ENCODE results near the gene RUNX3. TPM values are rescaled to one million over a fixed set of nuclear protein-coding genes. Genes with fewer than 3 reads are reported as not detected.

Gene RUNX3
- total RNA-seq, 4 donors from 2014 or later = 0.26 to 1.7 (median 1.6) TPM; not detected in 1

DNA sequence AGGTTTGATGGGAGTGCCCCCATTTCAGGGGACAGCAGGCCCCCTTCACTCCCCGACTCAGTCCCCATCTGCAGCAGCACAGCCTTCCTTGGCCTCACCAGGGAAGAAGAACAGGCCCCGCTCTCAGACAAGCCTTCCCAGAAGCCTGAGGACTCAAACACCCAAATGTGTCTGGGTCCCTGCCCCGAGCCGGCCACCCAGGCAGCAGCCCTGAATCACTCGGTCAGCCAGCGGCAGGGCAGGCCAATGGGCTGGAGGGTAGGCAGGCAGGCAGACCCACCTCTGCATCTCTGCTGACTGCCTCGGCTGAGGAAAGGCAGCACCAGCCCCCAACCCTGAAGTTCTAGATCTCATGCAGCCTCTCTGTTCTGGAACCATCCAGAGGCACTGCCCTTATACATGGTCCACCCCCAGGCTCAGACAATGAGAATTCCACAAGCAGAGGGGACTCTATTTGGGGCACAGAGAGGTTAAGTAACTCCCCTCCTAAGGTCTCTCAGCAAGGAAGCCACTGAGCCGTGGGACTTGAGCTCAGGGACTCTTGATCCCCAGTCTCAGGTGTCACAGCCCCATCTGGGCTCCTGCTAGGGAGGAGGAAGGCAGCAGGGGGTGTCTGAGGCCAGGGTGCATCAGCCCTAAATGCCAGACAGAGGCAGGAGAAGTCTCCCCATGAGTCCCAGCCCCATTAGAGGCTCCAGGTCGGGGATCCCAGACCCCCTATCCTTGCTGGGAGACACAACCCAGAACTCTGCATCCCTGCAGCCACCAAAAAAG is 33.2 kb upstream of the RUNX3 start:
- Histone ChIP-seq H3K9me3 (no peaks in the 10 kb centered on the region), H3K4me1 (no peaks in the 10 kb centered on the region), H3K27ac (no peak overlapping the region), H3K36me3 (no peaks in the 10 kb centered on the region), H3K27me3 (no peaks in the 10 kb centered on the region), H3K4me3 (no peak overlapping the region)
- intact Hi-C loops (cut with DNase I; ENCODE audit: low total_unique reads) = no loop called here
- TF ChIP-seq POLR2A (IDR thresholded peaks at IDR 0.05) (no peak), CTCF (IDR thresholded peaks at IDR 0.05) (no peak)
- DNase-seq = no peak

DNA sequence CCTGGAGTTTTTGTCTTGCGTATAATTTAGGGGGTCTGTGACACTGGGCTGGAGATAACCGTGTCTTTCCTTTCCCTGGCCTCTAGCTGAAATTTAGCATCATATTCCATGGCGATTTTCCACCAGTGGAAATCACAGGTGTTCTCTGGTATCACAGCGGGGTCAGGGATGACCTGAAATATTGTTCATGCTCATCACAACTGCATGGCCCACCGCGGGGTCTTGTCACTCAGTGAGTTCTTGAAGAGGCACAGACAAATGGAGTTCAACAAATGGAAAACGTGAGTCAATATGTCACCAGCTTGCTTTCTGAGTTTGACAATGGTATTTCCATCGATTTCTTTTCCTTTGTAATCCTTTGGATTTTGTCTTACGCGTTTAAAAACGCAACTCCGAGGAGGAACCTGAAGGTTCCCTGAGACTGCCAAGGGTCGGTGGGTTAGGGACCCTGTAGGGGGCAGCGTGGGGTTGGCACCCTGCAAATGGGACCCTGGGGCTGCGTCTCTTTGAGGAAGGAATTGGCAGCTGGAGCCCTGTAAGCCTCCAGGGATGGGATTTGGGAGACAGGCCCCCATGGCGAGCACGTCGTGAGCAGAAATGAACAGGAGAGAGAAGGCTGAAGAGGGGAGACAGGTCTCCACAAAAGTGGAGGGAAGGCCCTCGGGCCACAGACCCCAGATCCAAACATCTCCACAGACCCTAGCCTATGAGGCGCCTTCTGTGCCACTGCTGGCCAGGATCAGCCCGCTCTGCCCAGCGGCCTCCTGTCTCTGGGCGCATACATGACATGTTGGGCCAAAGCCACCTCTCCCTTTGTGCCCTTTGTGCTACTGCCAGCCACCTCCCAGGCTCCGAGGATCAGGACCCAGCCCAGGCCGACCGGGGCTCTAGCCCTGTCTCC is 32.1 kb upstream of the RUNX3 start:
- H3K9me3 ChIP-seq = no peaks in the 10 kb centered on the region
- TF ChIP-seq POLR2A (IDR thresholded peaks at IDR 0.05) = no peak
- no peak for DNase-seq

DNA sequence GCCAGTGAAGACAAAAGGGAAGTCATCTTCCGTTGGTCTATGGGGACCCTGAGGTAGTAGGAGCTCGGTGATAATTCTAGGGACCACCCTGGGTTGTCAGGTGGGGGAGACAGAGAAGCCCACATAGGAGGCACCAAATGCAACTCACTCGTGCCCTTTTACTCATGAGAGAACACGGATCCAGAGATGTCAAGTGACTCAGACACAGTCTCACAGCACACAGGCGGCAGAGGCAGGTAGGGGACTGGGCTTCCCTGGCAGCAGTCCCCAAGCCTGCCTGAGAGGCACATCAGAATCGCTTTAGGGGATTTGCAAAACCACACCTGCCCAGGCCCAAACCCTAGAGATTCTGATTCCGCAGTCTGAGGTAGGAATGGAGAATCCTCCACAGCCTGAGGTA is 31.3 kb upstream of the RUNX3 start:
- DNase-seq = no peak
- no peaks in the 10 kb centered on the region for H3K36me3 ChIP-seq
- TF ChIP-seq CTCF (IDR thresholded peaks at IDR 0.05) = no peak
- TF ChIP-seq POLR2A (IDR thresholded peaks at IDR 0.05) = no peak
- no peaks in the 10 kb centered on the region for H3K4me1 ChIP-seq
- H3K4me3 ChIP-seq = no peak overlapping the region
- H3K27me3 ChIP-seq = no peaks in the 10 kb centered on the region
- H3K9me3 ChIP-seq = no peaks in the 10 kb centered on the region
- intact Hi-C loops (cut with DNase I; ENCODE audit: low total_unique reads) = no loop called here
- no peak overlapping the region for H3K27ac ChIP-seq

More for the DNA sequence above, 32.1 kb upstream of the RUNX3 start:
- H3K4me3 ChIP-seq = no peak overlapping the region
- H3K4me1 ChIP-seq = no peaks in the 10 kb centered on the region
- no peaks in the 10 kb centered on the region for H3K27me3 ChIP-seq
- intact Hi-C loops (cut with DNase I; ENCODE audit: low total_unique reads) = no loop called here
- no peaks in the 10 kb centered on the region for H3K36me3 ChIP-seq
- H3K27ac ChIP-seq = no peak overlapping the region

DNA sequence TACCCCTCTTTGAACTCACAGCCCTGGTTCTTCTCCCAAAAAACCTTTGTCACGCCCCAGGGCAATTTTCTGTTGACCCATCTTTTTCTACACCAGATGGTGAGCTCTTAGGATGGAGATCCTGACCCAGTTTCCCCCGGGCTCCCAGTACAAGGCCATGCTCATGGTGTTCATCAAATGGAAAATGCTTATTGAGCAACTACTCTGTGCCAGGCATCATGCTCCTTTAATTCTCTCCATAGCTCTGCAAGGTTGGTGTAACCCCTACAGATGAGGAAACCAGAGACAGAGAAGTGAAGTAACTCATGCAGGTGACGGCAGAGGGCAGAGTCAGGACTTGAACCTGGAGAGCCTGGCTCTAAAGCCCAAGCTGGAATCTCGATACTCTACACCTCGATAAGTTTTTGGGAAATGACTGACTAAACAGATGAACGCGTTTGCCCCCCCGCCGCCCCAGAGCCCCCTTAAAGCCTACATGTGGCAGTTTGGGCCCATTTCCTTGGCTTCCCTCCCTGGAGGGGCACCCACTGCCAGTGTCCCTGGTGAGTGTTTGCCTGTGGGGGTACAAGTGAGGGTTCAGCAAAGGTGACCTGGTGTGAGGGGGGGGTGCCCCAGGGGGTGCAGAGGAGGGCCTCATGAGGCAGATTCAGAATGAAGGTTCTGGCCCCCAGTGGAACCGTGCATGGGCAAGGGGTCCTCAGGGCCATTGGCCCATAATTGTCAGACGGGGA is 30.2 kb upstream of the RUNX3 start:
- intact Hi-C loops (cut with DNase I; ENCODE audit: low total_unique reads) = no loop called here
- DNase-seq = no peak
- Histone ChIP-seq H3K9me3 (no peaks in the 10 kb centered on the region), H3K27ac (no peak overlapping the region), H3K27me3 (no peaks in the 10 kb centered on the region), H3K4me1 (no peaks in the 10 kb centered on the region), H3K36me3 (no peaks in the 10 kb centered on the region), H3K4me3 (no peak overlapping the region)
- no peak for TF ChIP-seq POLR2A (IDR thresholded peaks at IDR 0.05)
- no peak for TF ChIP-seq CTCF (IDR thresholded peaks at IDR 0.05)

- intact Hi-C loops (cut with DNase I; ENCODE audit: low total_unique reads) = no loop called here
- no peak overlapping the region for H3K27ac ChIP-seq
- H3K36me3 ChIP-seq = no peaks in the 10 kb centered on the region
- no peak for TF ChIP-seq POLR2A (IDR thresholded peaks at IDR 0.05)
- TF ChIP-seq CTCF (IDR thresholded peaks at IDR 0.05) = no peak
- H3K27me3 ChIP-seq = no peaks in the 10 kb centered on the region
- no peak overlapping the region for H3K4me3 ChIP-seq
- H3K4me1 ChIP-seq = no peaks in the 10 kb centered on the region
- no peak for DNase-seq
- no peaks in the 10 kb centered on the region for H3K9me3 ChIP-seq
Measured at GRCh38 chr1:24959623-24959975, 29.5 kb upstream of the RUNX3 start.

Data from uterus (tissue), 4 donors.